Measurements from ENCODE around the gene KDM6A.
"Not testable (repeated sequence)": the region's sequence is repeated elsewhere in the genome, so short reads cannot be mapped to it uniquely, and the experiment has no call there.

The KDM6A gene

DNA sequence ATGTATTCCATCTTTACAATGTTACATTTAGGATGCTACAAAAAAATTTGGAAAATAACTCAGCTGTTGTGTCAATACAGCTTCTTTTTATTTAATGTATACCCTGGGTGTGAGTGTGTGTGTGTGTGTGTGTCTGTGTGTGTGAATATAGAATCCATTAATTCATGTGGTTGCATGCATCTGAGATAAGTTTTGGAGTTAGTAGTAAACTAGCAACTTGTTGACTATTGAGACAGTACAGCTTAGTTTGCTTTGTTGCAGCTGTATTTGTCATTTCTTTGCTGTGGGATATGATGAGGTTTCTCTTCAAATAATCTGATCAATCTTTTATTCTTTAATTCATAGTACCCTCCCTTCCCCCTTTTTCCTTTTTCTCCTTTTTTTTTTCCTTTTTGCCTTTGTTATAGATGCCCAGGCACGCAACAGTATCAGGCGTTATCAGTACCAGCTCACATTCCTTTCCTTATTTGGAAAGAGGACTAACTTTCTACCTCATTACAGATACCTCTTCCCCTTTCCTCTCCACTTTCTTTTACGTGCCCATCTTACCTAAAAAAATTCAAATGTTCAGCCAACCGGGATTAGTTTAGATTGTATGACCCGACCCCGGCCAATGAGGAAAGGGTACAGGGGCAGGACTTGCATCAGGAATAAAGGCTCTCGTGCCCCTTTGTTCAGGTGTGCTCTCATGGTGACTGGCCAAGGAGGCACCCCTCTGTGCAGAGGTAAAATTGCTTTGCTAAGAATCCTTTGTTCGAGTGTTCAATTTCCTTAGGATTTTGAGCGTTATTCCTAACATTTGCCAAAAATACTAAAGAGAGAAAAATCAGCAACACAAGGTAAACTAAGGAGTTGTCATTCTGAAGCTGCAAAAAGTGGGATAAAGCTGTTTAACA lies 77.7 kb downstream of the KDM6A start:
- DNase-seq; in situ Hi-C loops (cut with HindIII; ENCODE audit: low pct_ligation_motif_present, low pct_unique_long_range_greater_than_20kb, low sequenced_read_pairs): not testable (repeated sequence)

DNA sequence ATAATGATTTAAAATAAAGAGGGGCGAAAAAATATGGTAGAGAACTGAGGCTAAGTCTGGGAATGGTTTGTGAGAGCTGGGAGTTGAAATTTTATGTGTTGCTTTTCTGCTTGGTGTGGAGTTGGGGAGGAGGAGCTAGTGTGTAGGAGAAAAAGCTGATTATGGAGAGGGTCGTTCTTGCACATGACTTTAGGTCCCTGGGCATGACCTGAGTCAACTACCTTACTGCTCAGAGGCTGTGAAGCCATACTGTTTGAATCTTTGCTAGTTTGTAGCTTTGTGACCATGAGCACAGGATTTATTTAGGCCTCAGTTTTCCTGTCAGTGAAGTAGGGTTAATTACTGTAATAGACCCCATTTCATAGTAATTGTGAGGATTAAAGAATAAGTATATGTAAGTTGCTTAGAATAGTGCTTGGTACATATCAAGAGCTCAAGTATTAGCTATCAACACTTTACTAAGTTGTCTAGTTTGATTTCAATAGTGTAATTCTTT lies 78.6 kb downstream of the KDM6A start:
- no peak for DNase-seq
- in situ Hi-C loops (cut with HindIII; ENCODE audit: low pct_ligation_motif_present, low pct_unique_long_range_greater_than_20kb, low sequenced_read_pairs), result no loop called here

DNA sequence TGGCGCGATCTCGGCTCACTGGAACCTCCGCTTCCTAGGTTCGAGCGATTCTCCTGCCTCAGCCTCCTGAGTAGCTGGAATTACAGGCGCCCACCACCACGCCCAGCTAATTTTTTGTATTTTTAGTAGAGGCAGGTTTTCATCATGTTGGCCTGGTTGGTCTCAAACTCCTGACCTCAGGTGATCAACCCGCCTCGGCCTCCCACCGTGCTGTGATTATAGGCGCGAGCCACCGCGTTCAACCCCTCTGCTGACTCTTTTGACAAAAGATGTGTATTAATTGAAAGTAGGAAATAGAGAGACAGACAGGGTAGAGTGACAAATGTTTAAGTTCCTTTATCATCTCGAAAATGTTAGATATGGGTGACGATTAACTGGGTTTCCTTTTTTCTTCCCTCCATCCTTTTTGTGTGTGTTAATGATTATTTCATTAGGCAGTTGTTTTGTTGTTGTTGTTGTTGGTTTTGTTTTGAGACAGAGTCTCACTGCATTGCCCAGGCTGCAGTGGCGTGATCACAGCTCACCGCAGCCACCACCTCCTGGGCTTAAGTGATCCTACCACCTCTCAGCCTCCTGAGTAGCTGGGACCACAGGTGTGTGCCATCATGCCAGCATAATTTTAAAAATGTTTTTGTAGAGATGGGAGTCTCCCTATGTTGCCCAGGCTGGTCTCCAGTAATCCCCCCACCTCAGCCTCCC lies 79.5 kb downstream of the KDM6A start:
- DNase-seq, result no peak
- in situ Hi-C loops (cut with HindIII; ENCODE audit: low pct_ligation_motif_present, low pct_unique_long_range_greater_than_20kb, low sequenced_read_pairs), result no loop called here

DNA sequence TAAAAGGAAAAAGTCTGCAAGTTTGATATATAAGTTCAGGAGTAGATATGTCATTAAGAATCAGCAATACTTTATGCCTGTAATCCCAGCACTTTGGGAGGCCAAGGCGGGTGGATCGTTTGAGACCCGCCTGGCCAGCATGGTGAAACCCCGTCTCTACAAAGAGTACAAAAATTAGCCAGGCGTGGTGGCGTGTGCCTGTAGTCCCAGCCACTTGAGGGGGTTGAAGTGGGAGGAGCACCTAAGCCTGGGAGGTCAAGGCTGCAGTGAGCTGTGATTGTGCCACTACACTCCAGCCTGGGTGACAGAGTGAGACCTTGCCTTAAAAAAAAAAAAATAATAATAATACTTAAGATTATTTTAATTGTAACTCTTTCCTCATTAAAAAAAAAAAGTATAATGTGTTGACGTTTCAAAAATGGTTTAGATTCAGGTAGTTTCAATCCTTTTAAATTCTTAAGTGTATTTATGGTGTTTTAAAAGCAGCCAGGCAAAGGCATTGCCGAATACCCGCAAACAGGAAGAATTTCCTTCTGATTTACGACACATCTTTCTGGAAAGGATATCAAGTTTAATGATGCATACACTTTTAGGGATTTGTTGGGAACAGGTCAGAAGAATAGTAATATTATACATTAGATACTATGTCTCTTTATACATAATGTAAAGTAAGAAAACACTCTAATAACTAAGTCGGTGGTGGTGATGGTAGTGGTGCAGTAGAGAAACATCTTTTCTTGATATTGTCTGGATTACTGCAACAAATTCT lies 80.9 kb downstream of the KDM6A start:
- DNase-seq, result no peak
- in situ Hi-C loops (cut with HindIII; ENCODE audit: low pct_ligation_motif_present, low pct_unique_long_range_greater_than_20kb, low sequenced_read_pairs), result no loop called here

DNA sequence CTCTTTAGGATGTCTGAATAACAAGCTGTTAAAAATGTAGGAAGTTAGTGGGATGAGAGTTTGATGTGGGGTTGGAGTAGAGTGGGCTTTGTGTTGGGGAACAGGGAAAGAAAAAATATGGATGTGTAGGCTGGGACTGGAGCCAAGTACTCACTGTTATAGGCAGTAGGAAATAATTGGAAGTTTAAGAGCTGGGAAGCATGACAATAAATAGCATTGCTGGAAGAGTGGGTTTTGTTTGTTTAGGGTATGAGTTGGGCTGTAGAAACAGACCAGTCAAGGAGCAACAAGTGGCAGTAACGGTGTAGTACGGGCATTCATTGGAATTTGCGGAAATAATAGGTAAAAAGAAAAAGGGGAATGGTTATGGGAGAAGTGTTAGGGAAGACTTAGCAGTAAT lies 81.6 kb downstream of the KDM6A start:
- in situ Hi-C loops (cut with HindIII; ENCODE audit: low pct_ligation_motif_present, low pct_unique_long_range_greater_than_20kb, low sequenced_read_pairs), result no loop called here
- DNase-seq, result no peak

DNA sequence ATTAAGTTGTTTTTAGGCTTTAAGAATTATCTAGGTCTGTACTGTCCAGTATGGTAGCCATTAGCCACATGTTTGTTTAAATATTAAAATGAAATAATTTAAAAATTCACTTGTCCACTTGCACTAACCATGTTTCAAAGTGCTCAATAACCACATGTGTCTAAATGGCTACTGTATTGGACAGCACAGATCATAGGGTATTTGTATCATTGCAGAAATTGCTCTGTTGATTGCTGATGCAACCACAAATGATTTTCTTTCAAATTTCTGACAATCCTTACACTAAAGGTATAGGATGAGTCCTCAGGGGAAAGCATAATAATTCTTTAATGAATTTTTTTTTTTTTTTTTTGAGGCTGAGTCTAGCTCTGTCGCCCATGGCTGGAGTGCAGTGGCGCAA lies 84.9 kb downstream of the KDM6A start:
- in situ Hi-C loops (cut with HindIII; ENCODE audit: low pct_ligation_motif_present, low pct_unique_long_range_greater_than_20kb, low sequenced_read_pairs), result no loop called here
- no peak for DNase-seq

DNA sequence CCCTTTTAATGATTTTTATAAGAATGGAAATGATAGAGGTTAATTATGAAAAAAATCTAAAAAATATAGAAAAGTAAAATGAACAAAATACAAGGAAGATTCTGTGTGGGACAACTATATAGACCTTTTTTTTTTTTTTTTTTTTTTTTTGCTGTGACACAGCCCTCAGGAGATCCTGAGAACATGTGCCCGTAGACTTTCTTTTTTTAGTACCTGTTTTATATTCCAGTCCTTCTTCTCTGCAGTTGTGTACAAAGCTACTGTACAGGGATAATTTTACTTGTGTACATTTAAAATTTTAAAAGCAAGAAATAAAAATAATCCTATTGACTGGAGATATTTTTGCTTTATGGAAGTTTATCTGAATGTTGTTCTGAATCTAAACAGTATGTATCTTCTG lies 85.5 kb downstream of the KDM6A start:
- in situ Hi-C loops (cut with HindIII; ENCODE audit: low pct_ligation_motif_present, low pct_unique_long_range_greater_than_20kb, low sequenced_read_pairs), result no loop called here
- no peak for DNase-seq

DNA sequence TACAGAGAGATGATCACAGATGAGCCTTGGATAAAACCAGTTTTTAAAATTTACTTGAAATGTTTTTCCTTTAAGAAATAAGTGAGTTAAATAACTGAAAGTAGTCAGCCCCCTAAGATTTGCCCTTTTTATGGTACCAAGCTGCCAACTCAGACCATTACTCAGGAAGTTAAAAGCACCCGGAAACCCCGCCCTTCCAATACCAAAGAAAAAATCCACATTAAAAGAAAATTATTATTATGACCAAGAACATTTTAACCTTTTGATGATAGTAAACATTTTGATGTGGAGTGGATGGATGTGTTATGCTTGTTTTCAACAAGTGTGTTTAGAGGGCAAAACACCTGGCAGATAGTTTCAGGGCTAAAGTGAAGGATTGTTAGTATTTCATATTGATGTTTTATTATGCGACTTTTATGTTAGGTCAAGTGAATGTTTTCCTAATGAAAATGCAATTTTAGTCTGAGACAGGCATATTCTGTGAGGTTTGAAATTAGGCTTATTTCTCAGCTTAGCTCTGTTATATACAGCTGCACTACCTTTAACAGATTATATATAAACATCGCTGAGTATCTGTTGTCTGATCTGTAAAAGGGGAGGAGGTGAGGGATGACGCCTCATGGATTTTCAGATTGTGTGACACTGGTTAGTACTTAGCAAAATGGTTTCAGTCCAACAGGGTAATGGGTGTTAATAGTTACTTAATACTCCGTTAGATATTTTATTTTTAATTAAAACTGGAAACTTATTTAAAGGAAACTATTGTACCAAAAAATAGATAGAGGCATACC lies 89.0 kb downstream of the KDM6A start:
- in situ Hi-C loops (cut with HindIII; ENCODE audit: low pct_ligation_motif_present, low pct_unique_long_range_greater_than_20kb, low sequenced_read_pairs), result no loop called here
- no peak for DNase-seq

DNA sequence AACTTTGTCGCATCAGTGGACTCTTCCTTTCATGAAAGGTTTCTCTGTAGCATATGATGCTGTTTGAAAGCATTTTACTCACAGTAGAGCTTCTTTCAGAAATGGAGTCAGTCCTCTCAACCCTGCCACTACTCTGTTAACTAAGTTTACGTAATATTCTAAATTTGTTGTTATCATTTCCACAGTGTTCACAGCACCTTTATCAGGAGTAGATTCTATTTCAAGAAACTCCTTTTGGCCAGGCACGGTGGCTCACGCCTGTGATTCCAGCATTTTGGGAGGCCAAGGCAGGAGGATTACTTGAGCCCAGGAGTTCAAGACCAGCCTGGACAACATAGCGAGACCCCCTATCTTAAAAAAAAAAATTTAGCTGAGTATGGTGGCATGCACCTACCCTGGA lies 90.0 kb downstream of the KDM6A start:
- in situ Hi-C loops (cut with HindIII; ENCODE audit: low pct_ligation_motif_present, low pct_unique_long_range_greater_than_20kb, low sequenced_read_pairs), result no loop called here
- no peak for DNase-seq

DNA sequence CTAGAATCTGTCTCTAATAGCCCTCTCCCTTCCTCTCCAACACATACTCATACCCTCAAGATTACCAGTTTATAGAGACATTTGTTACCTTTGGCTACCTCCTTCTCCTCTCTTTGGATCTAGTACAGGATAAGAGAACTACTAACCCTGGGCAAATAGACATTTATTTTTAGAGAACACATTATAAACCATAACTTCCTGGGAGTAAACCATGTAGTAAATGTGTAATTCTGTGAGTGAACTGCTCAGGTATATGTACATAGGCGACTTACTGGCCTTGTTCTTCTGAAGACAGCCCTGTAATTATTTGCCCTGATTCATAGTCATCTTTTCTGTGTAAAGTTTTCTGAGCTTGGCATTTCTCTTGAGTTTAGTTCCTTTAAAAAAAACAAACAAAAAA lies 94.2 kb downstream of the KDM6A start:
- in situ Hi-C loops (cut with HindIII; ENCODE audit: low pct_ligation_motif_present, low pct_unique_long_range_greater_than_20kb, low sequenced_read_pairs), result no loop called here

DNA sequence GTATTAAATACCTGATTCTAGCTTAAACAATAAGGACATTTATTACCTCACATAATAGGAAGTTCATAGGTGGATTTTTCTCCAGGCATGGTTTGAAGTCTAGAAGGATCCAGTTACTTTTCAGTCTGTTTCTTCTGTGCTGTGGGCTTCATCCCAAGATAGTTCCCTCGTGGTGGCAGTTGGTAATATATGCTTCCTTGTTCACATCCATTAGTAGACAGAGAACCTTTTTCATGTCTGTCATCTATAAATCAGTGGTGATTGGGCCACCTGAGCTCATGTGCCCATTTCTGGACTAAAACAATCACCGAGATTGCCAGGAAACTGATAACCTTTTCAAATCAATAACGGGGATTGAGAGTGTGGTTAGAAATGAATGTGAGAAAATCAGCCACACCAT lies 97.7 kb downstream of the KDM6A start:
- in situ Hi-C loops (cut with HindIII; ENCODE audit: low pct_ligation_motif_present, low pct_unique_long_range_greater_than_20kb, low sequenced_read_pairs), result no loop called here
- no peak for DNase-seq

More for the DNA sequence above, 94.2 kb downstream of the KDM6A start:
- no peak for DNase-seq

DNA sequence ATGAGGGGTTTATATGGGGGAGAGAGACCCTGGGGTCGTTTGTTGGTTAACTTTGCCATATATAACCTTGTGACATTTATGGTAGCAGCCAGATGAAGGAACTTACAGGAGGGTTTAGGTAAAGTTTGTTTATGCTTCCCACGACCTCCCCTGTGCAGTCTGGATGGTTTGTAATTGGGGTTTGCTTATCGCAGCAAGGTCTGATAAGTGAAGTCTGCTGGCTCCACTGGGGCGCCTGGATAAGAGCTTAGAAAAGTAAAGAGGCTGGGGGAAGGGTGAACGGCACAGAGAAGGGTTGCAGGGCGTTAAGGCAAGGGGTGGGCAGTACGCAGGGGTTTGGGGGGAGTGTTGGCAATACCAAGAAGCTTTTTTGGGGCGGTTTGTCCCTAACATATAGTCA lies 98.7 kb downstream of the KDM6A start:
- no peak for DNase-seq
- in situ Hi-C loops (cut with HindIII; ENCODE audit: low pct_ligation_motif_present, low pct_unique_long_range_greater_than_20kb, low sequenced_read_pairs), result no loop called here

DNA sequence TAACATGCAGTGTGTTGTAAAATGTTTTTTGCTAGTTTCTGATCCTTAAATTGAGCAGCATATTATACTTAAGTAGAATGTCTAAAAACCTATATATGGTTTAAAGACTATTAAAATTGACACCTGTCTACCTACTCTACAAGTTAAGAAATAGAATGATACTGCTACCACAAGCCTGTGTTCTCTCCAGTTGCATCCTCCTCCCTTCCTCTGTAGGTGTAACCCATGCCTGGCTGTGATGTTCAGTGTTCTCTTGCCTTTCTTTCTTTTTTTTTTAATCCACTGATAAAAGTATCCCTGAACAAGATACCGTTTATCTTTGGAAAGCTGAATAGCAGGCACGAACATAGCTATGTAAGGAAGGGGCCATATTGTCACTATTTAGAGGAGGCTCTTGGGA lies 99.1 kb downstream of the KDM6A start:
- in situ Hi-C loops (cut with HindIII; ENCODE audit: low pct_ligation_motif_present, low pct_unique_long_range_greater_than_20kb, low sequenced_read_pairs), result no loop called here
- no peak for DNase-seq

DNA sequence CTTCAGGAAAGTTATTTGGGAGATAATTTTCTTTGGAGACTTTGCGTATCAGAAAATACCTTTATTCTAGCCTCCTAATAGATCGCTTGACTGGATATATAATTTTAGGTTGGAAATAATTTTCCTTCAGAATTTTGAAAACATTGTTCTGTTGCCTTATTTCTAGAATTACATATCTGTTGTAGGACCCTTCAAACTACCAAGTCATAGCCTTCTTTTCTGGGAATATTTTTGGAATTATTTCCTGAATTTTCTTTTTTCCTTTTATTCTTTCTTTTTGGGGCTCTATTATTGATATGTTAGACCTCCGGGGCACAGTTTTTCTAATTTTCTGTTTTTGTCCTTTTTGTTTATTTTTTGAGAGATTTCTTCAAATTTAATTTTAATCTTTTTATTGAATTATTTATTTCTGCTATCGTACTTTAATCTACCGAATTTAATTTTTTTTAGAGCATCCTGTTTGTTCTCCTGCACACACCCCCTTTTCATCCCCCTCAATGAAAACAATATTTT lies 100.5 kb downstream of the KDM6A start:
- in situ Hi-C loops (cut with HindIII; ENCODE audit: low pct_ligation_motif_present, low pct_unique_long_range_greater_than_20kb, low sequenced_read_pairs), result no loop called here

DNA sequence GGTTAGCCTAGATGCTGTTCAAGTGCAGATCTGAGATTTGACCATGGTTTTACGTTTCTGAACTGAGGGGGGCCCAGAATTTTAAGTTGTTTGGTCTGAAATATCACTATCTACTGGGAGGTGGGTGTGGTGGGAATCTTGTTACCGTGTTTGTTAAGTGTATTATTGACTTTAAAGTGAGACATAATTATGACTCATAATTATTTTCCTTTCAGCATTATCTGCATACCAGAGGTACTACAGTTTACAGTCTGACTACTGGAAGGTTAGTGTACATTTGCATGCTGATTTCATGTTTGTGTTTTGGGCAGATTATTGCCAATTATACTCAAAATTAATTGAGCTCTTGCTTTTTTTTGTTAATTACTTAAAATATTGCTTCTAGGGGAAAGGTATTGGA lies 101.5 kb downstream of the KDM6A start:
- DNase-seq, result no peak
- in situ Hi-C loops (cut with HindIII; ENCODE audit: low pct_ligation_motif_present, low pct_unique_long_range_greater_than_20kb, low sequenced_read_pairs), result no loop called here

More for the DNA sequence above, 100.5 kb downstream of the KDM6A start:
- DNase-seq, result no peak

DNA sequence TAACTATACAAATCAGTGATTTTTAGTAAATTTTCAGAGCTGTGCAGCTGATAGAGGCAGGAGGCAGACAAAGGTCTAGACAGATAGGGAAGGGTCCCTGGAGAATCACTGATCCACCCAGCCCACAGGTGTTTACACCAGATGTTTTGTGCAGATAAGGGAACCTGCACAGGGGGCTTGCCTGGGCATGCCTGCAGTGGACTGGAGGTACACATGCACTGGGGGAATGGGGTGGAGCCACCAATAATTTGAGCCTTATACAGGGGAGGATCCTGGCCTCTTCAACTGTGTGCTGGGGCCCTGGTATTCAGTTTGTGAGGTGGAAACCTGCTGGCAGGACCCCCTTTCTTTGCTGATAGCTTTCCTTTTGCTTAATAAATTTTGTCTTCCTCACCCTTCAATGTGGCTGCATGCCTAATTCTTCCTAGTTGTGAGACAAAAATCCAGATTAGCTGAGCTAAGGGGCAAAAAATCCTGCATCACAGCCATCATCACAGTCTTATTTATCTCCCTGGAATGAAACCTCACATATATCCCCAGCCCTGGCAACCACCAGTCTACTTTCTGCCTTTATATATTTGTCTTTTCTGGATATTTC lies 102.8 kb downstream of the KDM6A start:
- in situ Hi-C loops (cut with HindIII; ENCODE audit: low pct_ligation_motif_present, low pct_unique_long_range_greater_than_20kb, low sequenced_read_pairs), result no loop called here
- DNase-seq, result no peak

DNA sequence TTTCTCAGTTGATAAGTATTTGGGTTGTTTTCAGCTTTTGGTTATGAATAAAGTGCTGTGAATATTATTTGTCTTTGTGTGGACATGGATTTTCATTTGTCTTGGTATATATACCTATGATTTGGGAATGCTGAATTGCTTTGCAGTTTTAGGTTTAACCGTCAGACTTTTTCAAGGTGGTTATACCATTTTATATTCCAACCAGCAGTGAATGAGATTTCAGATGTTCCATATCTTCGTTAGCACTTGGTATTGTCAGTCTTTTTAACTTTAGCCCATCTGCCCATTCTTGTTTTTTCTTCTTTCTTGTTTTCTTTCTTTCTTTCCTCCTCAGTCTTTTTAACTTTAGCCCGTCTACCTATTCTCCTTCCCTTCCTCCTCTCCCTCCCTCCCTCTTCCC lies 106.0 kb downstream of the KDM6A start:
- in situ Hi-C loops (cut with HindIII; ENCODE audit: low pct_ligation_motif_present, low pct_unique_long_range_greater_than_20kb, low sequenced_read_pairs), result no loop called here
- DNase-seq, result no peak

DNA sequence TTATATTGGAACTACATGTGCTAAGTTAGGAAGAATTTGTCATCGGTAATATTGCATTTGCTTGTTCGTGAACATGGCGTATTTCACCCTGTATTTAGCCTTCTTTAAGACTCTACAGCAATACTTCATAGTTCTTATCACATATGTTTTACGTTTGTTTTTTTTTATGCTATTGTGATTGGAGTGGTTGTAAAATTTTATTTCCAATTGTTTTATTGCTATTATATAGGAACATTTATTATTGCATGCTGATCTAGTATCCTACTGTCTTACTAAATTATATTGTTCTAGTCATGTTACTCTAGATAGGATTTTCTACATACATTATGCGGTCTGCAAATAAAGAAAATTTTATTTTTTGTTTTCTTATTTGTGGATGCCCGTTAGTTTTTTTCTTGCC lies 107.4 kb downstream of the KDM6A start:
- no peak for DNase-seq
- in situ Hi-C loops (cut with HindIII; ENCODE audit: low pct_ligation_motif_present, low pct_unique_long_range_greater_than_20kb, low sequenced_read_pairs), result no loop called here
